Measurements from ENCODE around the gene TRAF3.
A peak's percentile ranks its signal among the peaks of the same experiment; 100 is the strongest.
"Not testable (repeated sequence)": the region's sequence is repeated elsewhere in the genome, so short reads cannot be mapped to it uniquely, and the experiment has no call there.

The TRAF3 gene

DNA sequence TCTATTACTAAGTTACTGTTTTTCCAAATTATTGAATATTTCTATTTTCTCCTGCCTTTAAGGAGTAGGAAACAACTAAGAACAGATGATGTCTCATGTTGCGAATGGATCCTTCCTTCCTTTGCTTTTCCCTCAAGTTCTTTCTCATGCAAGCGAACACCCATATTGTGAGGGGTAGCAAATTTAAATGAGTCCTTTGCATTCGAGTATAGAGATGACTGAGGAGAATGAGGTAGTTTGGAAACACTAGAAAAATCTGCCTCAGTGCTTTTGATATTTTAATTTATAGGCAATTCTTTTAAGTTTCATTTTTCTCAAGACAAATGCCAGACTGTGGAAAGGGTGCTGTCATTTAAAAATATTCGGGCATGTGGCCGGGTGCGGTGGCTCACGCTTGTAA lies 56.1 kb downstream of the TRAF3 start:
- no peak for DNase-seq

DNA sequence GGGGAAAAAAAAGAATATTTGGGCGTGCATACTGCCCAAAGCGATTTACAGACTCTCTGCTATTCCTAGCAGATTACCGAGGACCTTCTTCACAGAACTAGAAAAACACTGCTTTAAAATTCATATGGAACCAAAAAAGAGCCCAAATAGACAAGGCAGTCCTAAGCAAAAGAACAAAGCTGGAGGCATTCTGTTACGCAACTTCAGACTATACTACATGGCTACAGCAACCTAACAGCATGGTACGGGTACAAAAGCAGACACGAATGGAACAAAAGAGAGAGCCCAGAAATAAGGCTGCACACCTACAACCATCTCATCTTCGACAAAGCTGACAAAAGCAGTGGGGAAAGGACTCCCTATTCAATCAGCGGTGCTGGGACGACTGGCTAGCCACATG lies 56.7 kb downstream of the TRAF3 start:
- DNase-seq, result no peak

DNA sequence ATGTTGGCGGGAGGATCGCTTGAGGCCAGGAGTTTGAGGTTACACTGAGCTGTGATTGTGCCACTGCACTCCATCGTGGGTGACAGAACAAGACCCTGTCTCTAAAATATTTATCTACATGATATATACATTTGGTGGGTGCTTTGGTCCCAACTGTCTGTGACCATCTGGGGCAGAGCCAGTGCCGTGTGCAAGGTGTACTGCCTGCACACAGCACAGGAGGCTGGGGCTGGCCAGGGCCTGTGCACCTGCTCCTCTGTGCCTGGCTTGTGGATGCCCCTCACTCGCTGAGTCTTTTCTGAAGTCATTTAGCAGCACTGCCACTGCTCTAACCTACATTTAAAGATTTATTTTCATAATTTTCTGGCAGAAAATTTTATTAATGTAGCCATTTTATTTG lies 58.7 kb downstream of the TRAF3 start:
- DNase-seq, result no peak

DNA sequence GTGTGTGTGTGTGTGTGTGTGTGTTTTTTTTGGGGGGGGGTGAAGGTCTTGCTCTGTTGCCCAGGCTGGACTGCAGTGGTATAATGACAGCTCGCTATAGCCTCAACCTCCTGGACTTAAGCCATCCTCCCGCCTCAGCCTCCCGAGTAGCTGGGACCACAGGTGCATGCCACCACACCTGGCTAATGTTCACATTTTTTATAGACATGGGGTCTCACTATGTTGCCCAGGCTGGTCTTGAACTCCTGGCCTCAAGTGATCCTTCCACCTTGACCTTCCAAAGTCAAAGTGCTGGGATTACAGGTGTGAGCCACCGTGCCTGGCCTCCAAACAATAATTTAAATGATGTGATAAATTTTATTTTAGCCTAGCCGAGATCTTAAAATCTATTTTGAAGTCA lies 59.9 kb downstream of the TRAF3 start:
- DNase-seq, result not testable (repeated sequence)

DNA sequence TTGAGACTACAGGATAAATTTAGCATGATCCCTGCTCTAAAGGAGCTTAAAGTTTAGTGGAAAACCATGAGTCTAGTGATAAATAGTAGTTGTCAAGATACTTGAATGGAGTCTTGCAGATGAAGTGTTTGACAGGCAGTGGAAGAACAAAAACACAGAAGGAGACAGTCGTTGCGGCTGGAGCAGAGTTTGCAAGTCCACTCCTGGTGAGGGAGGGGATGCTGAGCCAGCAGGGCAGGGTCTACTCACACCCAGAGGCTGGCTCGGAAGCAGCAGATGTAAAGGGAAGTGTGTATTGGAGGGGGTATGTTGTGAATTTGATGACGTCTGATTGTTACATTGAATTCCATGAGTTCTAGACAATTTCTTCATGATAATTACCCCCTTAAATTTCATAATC lies 61.3 kb downstream of the TRAF3 start:
- no peak for DNase-seq

DNA sequence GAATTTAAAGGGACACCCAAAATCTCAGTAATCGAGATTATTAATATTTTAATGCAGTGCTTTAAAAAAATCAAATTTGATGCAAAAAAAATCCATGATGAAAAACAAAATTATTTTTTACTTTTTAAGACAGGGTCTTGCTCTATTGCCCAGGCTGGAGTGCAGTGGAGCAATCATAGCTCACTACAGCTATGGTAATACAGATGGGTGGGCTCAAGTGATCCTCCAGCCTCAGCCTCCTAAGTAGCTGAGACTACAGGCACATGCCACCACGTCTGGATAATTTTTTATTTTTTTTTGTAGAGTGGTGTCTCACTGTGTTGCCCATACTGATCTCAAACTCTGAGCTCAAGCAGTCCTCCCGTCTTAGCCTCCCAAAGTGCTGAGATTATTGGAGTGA lies 62.9 kb downstream of the TRAF3 start:
- no peak for DNase-seq

DNA sequence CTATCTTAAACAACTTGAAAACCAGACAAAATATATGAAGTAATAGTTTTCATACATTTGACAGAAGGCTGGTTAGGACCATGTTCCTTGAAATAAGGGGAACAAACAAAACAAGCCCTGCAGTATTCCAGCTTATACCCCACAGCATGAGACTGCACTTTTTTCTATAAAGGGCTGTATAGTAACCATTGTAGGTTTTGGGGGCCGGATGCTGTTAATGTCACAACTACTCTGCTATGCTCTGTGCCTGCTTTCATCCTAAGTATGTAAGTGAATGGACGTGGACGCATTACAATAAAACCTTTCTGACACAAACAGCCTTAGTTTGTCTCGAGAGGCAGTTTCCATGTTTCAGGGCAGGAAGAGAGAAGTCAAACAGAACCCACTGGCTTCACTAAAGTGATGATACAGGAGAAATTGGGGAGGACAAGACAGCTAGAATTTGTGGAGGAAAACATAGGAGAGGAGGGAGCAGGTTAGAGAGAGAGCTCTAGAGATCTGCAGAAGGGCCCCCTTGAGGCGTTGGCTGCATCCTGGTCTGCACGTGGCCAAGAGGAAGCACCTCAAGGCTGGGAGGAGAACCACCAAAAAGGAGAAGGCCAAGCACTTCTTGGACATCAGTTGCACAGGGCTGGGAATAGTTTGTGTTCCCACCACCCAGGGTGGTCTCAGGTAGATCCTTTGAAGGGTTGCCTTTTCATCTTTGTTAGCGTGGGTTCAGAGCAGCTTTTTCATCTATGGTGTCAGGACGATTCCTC lies 63.7 kb downstream of the TRAF3 start:
- no peak for DNase-seq

DNA sequence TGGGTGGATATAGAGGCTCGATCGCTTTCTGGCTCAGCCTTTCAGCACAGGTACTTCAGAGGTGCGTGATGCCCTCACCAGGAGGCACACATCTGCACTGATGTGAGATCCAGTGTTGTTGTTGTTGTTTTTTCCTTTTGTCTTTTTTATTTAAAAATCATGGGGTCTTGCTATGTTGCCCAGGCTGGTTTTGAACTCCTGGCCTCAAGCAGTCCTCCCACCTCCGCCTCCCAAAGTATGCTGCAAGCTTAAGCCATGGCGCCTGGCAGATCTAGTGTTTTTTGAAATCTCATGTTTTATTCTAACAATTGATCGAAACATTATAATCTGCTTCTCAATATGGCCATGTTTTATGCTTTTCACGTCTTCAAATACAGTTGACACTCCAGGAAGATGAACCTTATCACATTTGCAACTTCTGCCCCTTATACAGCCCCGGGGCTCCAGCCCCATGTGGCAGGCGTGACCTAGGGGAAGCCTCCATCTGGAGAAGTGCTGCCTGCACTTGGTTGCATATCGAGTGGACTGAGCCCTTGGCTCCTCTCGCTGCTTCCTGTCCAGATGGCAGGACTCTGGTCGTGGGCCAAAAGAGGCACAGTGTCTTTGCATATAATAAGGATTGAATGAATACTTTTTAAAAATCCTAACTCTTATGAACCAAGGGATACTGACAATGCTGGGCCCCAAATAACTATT lies 71.7 kb downstream of the TRAF3 start:
- DNase-seq, result peak; percentile 84

DNA sequence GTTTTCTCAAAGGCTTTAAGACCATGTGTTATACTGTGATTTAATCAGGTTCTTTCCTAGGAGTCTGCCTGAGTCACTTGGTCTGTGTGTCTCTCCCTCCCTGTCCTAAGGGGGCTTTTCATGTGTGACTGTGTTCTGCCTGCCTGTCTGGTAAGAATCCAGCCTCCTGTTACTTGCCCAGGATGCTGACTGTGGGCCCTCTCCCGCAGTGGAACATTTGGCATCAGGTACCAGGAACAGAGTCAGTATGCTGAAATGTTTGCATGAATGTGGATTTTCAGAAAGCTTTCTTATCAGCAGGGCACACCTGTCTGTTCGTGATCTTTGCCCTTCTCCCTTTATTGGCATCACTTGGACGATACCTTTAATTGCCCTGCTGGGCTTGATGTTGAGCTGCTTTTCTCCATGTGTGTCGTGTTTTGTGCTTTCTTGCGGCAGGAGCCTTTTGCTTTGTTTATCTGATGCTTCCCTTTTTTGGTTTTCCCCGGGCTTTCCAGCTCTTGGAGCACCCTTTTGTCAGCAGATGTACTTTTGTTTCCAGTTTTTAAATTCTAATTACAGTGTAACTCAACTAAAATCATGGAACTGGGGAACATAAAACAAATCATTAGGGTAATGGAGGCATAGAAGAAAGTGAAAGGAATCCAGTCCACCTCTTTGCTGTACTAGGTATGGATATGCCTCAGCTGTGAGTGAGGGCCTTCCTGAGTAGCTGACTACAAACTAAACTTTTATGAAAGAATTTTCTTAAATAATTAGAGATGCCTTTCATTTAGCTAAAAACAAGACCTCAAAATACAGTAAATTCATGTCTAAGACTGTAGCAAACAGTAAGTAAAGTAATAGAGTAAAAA lies 72.5 kb downstream of the TRAF3 start:
- peak; percentile 84 for DNase-seq

DNA sequence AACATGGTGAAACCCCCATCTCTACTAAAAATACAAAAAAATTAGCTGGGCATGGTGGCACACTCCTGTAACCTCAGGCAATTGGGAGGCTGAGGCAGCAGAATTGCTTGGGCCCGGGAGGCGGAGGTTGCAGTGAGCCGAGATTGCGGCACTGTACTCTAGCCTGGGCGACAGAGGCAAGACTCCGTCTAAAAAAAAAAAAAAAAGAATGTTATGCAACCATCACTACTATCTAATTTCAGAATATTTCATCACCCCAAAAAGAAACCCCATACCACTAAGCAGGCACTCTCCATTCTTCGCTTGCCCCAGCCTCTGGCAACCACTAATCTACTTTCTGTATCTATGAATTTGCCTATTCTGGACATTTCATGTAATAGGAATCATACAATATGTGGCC lies 76.4 kb downstream of the TRAF3 start:
- DNase-seq, result no peak

DNA sequence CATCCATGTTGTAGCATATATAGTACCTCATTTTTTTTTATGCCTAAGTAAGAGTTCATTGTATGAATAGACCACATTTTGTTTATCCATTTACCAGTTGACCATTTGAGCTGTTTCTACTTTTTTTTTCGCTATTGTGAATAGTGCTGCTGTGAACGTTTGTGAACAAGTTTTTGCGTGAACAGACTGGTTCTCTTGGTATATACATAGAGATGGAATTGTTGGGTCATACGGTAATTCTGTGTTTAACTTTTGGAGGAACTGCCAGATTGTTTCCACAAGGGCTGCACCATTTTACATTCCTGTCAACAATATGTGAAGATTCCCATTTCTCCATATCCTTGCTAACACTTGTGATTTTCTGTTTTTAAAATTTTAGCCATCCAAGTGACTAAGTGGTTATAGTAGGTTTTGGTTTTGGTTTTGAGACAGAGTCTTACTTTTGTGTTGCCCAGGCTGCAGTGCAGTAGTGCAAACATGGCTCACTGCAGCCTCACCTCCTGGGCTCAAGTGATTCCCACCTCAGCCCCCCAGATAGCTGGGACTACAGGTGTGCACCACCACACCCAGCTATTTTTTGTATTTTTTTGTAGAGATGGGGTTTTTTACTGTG lies 76.9 kb downstream of the TRAF3 start:
- no peak for DNase-seq

DNA sequence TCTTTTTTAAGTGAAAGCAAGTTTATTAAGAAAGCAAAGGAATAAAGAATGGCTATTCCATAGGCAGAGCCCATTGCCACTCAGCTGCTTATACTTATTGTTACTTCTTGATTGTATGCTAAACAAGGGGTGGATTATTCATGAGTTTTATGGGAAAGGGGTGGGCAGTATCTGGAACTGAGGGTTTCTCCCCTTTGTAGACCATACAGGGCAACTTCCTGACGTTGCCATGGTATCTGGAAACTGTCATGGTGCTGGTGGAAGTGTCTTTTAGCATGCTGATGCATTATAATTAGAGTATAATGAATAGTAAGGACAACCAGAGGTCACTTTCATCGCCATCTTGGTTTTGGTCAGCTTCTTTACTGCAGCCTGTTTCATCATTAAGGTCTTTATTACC lies 78.9 kb downstream of the TRAF3 start:
- no peak for DNase-seq

DNA sequence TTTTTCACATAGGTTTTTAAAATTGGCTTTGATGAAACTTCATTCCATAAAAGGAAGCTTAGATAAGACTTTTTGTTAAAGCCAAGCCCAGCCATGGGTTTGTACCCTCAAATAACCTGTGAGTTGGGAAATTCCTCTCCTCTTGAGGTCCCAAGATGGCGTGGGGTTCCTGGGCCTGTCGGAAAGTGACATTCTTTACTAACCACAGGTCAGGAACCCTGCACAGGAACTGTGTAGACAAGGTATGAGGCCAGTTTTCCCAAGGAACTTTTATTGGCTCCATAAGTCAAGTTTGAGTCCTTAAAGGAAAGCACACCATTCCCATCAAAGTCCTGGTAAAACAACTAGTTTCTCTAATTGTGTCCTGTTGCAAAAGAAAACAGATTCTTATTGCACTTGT lies 80.2 kb downstream of the TRAF3 start:
- DNase-seq, result no peak

DNA sequence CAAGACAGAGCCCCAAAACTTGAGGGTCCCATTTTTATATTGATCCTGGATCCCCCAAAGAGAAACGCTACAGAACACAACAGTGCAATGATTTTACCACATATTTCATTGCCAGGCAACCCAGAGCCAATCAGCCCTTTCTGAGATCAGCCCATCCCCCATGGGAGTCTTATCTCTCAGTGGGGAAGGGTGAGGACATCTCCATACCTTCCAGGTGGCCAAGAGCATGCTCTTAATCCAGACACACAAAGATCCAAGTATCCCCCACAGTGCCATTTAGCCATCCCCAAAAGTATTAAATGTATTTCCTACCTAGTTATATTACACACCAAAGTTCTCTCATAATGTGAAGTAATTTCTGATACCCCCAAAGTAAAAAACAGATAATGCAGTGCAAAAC lies 82.7 kb downstream of the TRAF3 start:
- no peak for DNase-seq

DNA sequence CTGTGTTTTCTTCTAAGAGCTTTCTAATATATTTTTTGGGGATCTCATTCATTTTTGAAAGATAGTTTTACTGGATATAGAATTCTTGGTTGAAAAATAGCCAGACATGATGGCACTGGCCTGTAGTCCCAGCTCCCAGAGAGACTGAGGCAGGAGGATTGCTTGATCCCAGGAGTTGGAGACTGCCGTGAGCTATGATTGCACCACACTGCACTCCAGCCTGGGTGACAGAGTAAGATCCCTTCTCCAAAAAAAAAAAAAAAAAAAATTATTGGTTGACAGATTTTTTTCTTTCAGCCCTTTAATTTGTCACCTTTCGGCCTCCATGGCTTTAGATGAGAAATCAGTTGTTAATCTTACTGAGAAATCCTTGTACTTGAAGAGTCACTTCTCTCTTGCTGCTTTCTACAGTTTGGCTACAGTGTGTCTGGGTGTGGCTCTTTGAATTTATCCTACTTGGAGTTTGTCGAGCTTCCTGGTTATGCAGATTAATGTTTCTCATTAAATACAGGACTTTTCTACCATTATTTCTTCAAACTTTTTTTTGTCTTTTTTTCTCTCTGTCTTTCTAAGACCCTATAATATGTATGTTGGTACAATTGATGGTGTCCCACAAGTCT lies 85.0 kb downstream of the TRAF3 start:
- no peak for DNase-seq

DNA sequence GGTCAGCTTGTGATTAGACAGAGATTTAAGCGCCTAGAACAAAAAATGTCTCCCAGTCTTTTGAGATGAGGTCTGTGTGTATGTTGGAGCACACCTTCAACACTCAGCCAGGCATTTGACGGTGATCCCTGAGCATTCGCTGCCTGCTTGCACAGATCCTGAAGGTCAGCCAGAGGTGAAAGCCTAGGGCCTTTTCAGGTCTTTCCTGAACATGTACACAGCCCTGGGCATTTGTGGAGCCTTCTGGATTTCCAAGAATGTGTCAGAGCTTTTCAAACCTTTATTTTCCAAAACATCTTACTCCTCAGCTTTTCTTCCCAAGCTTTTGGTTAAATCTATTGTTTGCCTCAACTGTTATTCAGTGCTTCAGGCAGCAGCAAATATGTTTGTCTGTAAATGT lies 86.1 kb downstream of the TRAF3 start:
- no peak for DNase-seq

DNA sequence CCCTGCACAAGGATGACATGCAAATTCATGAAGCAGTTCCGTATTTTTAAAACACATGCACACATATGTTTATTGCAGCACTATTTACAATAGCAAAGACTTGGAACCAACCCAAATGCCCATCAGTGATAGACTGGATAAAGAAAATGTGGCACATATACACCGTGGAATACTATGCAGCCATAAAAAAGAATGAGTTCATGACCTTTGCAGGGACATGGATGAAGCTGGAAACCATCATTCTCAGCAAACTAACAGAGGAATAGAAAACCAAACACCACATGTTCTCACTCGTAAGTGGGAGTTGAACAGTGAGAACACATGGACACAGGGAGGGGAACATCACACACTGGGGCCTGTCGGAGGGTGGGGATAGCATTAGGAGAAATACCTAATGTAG lies 88.7 kb downstream of the TRAF3 start:
- DNase-seq, result not testable (repeated sequence)

DNA sequence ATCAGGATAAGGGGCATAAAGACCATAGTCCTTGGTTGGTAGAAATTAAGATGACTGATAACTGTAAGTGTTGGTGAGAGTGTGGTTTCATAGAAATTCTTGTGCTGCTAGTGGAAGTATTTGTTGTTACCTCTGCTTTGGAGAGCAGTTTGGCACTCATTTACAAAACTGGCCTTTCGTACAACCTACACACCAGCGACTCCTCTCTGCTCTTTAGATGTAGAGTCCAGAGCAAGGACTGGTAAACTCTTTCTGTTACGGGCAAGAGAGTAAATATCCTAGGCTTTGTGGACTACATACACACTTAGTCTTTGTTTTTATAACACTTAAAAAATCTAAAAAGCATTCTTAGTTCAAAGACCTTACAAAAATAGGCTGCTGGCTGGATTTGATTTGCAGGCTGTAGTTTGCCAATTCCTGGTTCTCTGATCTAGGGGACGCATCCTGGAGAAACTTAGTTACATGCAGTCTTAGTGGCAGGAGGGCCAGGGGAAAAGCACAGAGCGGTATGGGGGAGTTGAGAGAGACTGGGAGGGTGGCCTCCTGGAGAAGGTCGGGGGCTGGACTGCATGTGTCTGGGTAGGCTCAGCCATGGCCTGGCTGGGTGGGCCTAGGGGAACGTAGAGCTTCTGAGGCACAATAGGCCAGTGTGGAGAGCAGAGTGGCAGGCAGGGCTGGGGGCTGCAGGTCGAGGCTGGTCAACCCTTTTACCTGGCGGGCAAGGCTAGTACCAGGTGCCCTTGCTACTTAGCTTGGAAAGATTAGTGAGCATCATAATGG lies 89.9 kb downstream of the TRAF3 start:
- DNase-seq, result peak; percentile 67

DNA sequence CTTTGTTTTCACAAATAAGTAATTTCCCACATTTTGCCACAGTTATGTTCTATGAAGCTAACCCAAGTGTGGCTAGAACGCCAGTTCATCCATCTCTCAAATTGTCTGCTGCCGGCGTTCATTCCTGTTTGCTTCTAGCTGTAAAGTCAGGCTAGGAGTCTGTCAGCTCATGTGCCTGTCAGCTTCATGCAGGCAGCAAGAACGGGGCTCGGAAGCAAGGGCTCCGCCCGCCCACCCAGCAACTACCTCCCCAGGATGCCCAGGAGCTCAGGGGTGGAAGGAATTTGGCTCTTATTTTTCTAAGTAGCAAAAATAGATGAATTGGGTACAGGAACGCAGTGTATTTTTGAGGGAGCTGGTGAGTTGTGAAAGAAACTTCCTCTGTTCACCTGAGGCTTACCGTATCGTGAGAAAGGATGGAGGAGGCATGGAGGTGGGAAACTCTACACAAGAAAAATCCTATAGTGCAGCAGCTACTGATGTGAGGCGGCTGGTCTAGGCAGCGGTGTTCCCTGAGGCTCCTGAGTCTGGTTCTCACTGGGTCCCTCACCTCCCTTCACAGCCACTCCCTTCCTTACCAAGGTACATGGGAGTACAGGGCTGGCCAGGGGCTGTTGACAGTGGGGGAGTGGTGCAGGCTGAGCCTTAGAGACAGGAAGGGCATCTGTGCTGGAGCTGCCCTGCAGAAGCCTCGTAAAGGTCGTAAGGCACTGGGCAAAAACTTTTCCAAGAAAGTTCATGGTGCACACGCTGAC lies 90.8 kb downstream of the TRAF3 start:
- DNase-seq, result no peak

DNA sequence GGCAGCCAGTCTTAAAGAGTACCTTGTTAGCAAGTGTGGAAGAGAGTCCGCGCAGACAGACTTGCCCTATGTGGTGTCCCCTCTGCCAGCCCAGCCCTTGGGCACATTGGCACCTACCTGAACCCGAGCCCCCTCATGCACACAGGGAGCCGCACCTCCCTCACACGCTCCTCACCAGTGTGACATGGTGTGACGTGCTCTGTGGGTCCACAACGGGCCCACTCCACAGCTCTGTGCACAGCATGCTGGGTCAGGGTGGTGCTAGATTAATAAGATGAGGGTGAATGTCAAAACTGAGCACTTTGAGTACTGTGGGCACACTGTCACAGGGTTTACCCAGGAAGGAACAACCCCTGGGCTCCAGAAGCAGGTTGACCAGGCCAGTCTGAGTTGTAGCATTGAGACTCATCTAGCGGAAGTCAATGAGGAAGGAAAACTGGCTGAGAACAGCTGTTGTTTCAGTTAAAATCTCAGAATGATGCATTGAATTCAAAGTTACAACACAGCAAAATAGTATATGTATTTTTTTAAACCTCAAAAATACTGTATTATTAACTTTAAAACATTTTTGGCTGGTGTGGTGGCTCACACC lies 91.8 kb downstream of the TRAF3 start:
- no peak for DNase-seq

DNA sequence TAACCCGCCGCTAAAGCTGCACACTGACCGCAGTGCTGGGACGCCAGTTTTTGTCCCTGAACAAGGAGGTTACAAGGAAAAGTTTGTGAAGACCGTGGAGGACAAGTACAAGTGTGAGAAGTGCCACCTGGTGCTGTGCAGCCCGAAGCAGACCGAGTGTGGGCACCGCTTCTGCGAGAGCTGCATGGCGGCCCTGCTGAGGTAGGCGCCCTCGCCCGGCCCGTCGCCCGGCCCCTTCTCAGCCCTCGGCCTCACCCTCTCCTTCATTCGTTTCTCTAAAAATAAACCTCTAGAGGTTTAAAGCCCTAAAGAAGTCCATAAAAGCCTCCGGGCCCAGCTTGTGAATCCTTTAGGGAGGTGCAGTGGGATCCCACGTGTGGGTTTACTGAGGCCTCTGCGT lies 93.0 kb downstream of the TRAF3 start:
- DNase-seq, result no peak
